SK-N-SH treated with all-trans-retinoic acid at 6 μM for 48 hours (cell line): ENCODE results near the gene HADH.

Source experiments
- TOX ChIP-seq: fragments of 250-450 bp; sonication (Bioruptor Pico); IDR thresholded peaks from 2 replicates; pipeline ENCODE4 v1.8.0; 2021; ENCODE audit warnings: mild to moderate bottlenecking, moderate library complexity, borderline replicate concordance
- ZNF70 ChIP-seq: fragments of 450-650 bp; formaldehyde crosslinking; IDR thresholded peaks from 2 replicates; pipeline ENCODE4 v1.5.0; 2020; ENCODE audit warnings: mild to moderate bottlenecking, moderate library complexity

- TF ChIP-seq ZNF70 (CRISPR knock-in tag): no peak
- TF ChIP-seq TOX: no peak
Observed at GRCh38 chr4:108060164-108060563, 70.5 kb downstream of the HADH start.
